Thymus (tissue), 11 donors: ENCODE results near the gene SLC24A3. TPM values are rescaled to one million over a fixed set of nuclear protein-coding genes. Genes with fewer than 3 reads are reported as not detected.

ENCODE experiments used
- DNase-seq, 9 donors: peaks; one replicate each; pipeline ENCODE4 v3.0.0-alpha.2; 2013; ENCODE audit warnings: low spot score in 9 of 9, low read depth in 6 of 9, missing footprints in 1 of 9
- H3K27ac ChIP-seq, 2 donors: one replicate each; pipeline ENCODE4 v1.5.1; 2013; ENCODE audit warnings: control low read depth in 1 of 2, low read depth in 1 of 2, low read length in 1 of 2, mild to moderate bottlenecking in 1 of 2, moderate library complexity in 1 of 2
- H3K27me3 ChIP-seq, 2 donors: one replicate each; pipeline ENCODE4 v1.5.1; 2013; ENCODE audit warnings: low read length in 1 of 2; ENCODE audit not compliant: control insufficient read depth in 2 of 2, insufficient read depth in 1 of 2
- H3K36me3 ChIP-seq, 2 donors: one replicate each; pipeline ENCODE4 v1.5.1; 2013; ENCODE audit warnings: low read length in 1 of 2, mild to moderate bottlenecking in 1 of 2, moderate library complexity in 1 of 2; ENCODE audit not compliant: control insufficient read depth in 2 of 2, insufficient read depth in 2 of 2
- H3K4me1 ChIP-seq, 2 donors: one replicate each; pipeline ENCODE4 v1.5.1; 2013; ENCODE audit warnings: low read length in 2 of 2; ENCODE audit not compliant: control insufficient read depth in 2 of 2, insufficient read depth in 2 of 2
- H3K4me3 ChIP-seq, 2 donors: one replicate each; pipeline ENCODE4 v1.5.1; 2013; ENCODE audit warnings: low read length in 2 of 2, control low read depth in 1 of 2, mild to moderate bottlenecking in 1 of 2
- H3K9me3 ChIP-seq, 2 donors: one replicate each; pipeline ENCODE4 v1.5.1; 2013; ENCODE audit warnings: low read length in 1 of 2, mild to moderate bottlenecking in 1 of 2; ENCODE audit not compliant: control insufficient read depth in 2 of 2, insufficient read depth in 1 of 2
- WGBS: extraction: QIAGEN DNeasy Blood & Tissue Kit; methylation state at CpG from one replicate; pipeline ENCODE4 v1.1.7; 2013; 5-methylcytosine and 5-hydroxymethylcytosine counted together
- polyA plus RNA-seq: library from polyadenylated mRNA; stranded (reverse); fragments of 200-250 nt; gene quantifications from one replicate; pipeline ENCODE4 v1.2.3, GENCODE V29; 2013
- total RNA-seq: library from RNA; stranded (reverse); fragments of 120-200 nt; gene quantifications from one replicate; pipeline ENCODE4 v1.2.4, GENCODE V29; 2013
- donor health status: healthy.

The SLC24A3 gene
- total and polyA plus RNA-seq, 2 donors: 0.99 to 2.1 TPM

DNA sequence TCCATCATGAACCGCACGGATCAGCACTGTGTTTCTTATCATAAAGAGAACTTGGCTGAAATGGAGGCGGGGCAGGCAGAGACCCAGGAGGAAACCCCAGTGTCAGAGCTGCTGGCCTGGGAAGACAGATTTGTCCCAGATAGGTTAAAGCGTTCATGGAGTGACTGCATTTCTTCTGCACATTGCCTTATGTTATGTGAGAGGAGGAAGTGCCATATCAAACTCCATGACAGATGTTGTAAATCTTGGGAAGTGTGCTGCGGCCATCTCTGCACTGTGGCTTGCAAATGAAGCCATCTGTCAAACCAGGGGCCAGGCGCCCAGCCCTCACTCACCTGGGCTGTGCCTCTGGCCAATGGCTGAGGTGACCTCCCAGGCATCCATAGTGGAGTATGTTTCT is 163.0 kb downstream of the SLC24A3 start:
- H3K36me3 ChIP-seq: no peaks in the 10 kb centered on the region
- no peaks in the 10 kb centered on the region for H3K4me1 ChIP-seq
- H3K9me3 ChIP-seq: no peaks in the 10 kb centered on the region
- H3K4me3 ChIP-seq: no peak overlapping the region
- no peak for DNase-seq
- H3K27ac ChIP-seq: no peak overlapping the region
- no peaks in the 10 kb centered on the region for H3K27me3 ChIP-seq
- 37% methylated on average over 6 of the region's 6 CpGs for whole genome bisulfite sequencing

DNA sequence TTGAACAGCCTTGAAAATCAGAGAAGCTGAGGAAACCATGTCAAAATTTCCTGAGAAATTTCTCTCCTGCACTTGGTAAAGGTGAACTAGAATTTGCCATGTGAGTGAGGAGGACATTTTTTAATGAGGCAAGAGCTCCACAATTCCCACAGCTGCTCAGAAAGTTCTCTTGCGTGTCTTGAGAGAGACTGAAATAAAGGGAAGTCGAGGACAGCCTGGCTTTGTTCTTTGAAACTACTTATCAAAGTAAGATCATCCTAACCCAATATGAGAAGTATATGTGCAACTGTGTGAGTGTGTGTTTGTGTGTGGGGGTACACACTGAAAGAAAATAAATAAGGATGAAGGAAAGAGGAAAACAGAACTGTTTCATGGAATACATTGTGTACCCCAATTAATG is 163.4 kb downstream of the SLC24A3 start:
- DNase-seq: no peak
- Histone ChIP-seq H3K4me1 (no peaks in the 10 kb centered on the region), H3K36me3 (no peaks in the 10 kb centered on the region), H3K27me3 (no peaks in the 10 kb centered on the region), H3K9me3 (no peaks in the 10 kb centered on the region), H3K4me3 (no peak overlapping the region), H3K27ac (no peak overlapping the region)
- WGBS: 57% methylated on average over 2 of the region's 2 CpGs

DNA sequence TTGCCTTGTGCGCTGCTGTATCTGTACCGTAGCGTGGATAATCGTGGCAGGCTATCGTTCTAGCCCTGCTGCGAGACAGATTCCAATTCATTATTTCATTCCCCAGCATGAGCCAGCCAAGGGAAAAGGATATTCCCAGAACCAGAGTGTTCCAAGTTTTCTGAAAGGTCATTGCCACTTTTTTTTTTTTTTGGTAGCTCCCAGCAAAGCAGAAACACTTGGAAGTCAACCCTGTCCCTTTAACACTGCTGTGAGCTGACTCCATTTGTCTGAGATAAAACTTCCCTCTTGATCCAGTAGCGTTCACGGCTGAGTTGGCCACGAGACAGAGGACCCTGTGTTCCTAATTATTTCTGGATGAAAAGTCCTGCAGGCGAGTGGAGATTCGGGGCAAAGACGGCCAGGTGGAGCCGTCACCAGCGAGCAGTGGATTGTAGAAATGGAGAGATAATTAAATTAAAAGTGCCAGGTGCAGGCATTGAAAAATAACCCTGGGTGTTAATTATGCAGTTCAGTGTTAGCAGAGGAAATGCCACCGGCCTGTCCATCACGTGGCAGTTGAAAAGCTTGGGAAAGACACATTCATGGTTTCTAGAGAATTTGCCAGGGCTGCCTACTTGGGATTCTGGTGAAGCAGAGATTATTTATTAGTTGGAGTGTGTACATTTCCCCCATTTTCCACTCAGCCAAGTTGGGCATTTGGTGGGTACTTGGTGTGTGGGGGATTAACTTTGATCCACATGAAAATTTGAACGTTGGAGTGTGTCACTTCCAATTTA is 164.2 kb downstream of the SLC24A3 start:
- no peaks in the 10 kb centered on the region for H3K36me3 ChIP-seq

DNA sequence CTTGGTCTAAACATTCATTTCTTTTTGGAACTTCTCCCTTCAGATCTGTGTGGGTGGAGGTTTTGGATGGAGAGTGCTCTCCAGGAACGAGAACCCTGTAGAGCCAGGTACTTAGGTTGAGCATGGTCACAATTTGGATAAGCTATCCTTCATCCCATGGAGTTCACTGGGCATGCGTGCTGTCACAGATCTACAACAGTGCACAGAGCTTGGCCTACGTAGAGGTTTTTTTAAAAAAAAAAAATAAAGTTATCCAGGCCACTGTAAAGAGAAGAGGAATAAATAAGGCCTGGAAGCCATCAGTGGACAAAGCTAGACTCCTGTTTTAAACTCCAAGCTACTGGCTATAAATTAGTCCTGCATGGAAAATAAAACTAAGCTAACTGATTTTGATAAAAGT is 165.6 kb downstream of the SLC24A3 start:
- H3K9me3 ChIP-seq: no peaks in the 10 kb centered on the region
- no peaks in the 10 kb centered on the region for H3K27me3 ChIP-seq
- H3K4me1 ChIP-seq: no peaks in the 10 kb centered on the region
- 95% methylated on average over 3 of the region's 3 CpGs for WGBS
- H3K27ac ChIP-seq: no peak overlapping the region
- no peaks in the 10 kb centered on the region for H3K36me3 ChIP-seq
- DNase-seq: no peak
- no peak overlapping the region for H3K4me3 ChIP-seq

More for the DNA sequence above, 164.2 kb downstream of the SLC24A3 start:
- WGBS: 95% methylated on average over 17 of the region's 17 CpGs
- H3K9me3 ChIP-seq: no peaks in the 10 kb centered on the region
- no peak for DNase-seq
- H3K4me3 ChIP-seq: no peak overlapping the region
- H3K4me1 ChIP-seq: no peaks in the 10 kb centered on the region
- no peak overlapping the region for H3K27ac ChIP-seq
- no peaks in the 10 kb centered on the region for H3K27me3 ChIP-seq

DNA sequence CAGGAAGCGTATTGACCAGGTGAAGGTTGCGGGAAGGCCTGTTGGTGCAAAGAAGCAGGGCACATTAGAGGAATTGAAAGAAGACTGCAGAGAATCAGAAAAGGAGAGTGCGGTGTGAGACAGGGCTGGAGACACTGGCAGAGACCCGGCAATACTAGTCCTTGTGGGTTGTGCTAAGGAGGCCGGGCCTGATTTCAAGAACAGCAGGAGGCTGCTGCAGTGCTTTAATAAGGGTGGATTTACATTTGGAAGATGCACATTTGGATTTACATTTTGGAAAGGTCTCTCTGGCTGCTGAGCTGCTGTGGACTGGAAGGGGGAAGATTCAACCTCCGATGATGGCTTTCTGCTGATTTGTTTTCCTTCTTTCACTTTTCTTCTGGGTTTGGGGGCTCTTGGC is 167.8 kb downstream of the SLC24A3 start:
- no peaks in the 10 kb centered on the region for H3K27me3 ChIP-seq
- H3K36me3 ChIP-seq: no peaks in the 10 kb centered on the region
- H3K4me1 ChIP-seq: no peaks in the 10 kb centered on the region
- DNase-seq: no peak
- H3K27ac ChIP-seq: no peak overlapping the region
- WGBS: 97% methylated on average over 6 of the region's 6 CpGs
- no peak overlapping the region for H3K4me3 ChIP-seq
- H3K9me3 ChIP-seq: no peaks in the 10 kb centered on the region

DNA sequence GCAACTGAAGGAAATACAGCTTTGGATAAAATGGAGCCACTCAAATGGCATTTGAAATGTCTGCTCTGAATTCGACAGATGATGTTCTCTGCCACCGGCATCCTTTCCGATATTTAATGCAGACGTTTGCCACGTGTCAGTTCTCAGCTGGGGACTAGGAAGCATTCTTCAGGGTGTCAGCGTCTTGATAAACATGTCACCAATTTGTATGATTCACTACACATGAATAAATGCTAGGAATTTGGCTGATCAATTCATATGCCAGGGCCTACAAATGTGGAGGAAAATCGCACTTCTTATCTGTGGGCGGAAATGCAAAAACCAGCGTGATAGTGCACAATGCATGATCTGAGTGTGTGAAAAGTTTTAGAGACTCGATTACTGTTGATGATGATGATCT is 169.5 kb downstream of the SLC24A3 start:
- H3K27me3 ChIP-seq: no peaks in the 10 kb centered on the region
- no peak overlapping the region for H3K27ac ChIP-seq
- no peak overlapping the region for H3K4me3 ChIP-seq
- no peaks in the 10 kb centered on the region for H3K36me3 ChIP-seq
- no peaks in the 10 kb centered on the region for H3K4me1 ChIP-seq
- no peaks in the 10 kb centered on the region for H3K9me3 ChIP-seq
- DNase-seq: no peak
- 95% methylated on average over 10 of the region's 10 CpGs for WGBS

DNA sequence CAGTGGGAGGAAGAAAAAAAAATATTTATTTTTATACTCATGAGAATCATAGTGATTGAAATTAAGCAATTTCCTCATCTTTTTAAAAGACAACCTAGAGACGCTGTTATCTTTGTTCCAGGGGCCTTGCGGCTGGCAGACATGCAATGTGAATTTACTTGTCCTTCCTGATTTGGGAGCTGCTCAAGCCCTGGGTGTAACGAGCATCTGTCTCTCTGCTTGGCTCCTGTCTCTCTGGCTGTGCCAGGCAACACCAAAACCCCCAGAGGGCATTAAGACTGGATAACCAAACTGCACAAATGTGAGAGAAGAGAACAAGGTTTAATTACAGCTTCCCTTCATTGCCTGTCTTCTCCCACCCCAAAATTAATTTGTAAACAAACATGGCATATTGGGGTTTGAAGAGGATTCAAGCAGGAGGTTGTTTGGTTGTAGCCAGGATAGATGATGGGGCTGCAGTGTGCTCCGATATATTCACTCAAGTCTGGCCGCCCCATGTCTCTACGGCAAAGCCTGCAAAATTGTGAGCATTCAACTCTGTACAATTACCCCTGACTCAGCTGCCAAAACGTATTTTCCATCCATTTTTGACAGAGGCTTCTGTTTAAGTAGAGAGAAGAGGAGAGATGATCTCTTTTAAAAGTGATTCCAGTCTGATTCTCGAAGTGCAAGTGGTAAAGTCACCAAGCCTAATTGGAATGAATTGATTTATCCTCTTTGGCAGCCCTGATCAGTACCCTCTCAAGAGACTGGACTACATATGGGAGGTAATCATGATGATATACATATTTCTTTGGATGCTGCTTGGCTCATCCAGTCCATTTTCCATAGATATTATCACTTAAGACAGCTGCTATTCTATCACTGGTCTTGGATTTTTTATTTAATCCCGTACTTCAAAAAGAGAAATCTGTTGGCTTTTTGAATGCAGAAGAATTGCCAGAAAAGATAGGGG is 170.2 kb downstream of the SLC24A3 start:
- 89% methylated on average over 9 of the region's 9 CpGs for WGBS
- no peak overlapping the region for H3K4me3 ChIP-seq
- no peak for DNase-seq
- no peaks in the 10 kb centered on the region for H3K9me3 ChIP-seq
- no peaks in the 10 kb centered on the region for H3K36me3 ChIP-seq
- no peak overlapping the region for H3K27ac ChIP-seq
- H3K27me3 ChIP-seq: no peaks in the 10 kb centered on the region
- H3K4me1 ChIP-seq: no peaks in the 10 kb centered on the region

DNA sequence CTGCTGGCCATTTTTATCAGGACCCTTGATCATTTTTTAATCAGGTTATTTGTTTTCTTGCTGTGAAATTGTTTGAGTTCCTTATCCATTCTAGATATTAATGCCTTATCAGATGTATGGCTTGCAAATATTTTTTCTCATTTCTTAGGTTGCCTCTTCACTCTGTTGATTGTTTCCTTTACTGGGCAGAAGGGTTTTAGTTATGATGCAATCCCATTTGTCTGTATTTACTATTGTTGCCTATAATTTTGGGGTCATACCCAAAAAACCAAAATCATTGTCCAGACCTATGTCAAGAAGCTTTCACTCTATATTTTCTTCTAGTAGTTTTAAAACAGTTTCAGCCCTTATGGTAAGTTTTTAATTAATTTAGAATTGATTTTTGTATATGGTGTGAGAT is 172.5 kb downstream of the SLC24A3 start:
- no peaks in the 10 kb centered on the region for H3K4me1 ChIP-seq
- H3K4me3 ChIP-seq: no peak overlapping the region
- no peaks in the 10 kb centered on the region for H3K9me3 ChIP-seq
- no peaks in the 10 kb centered on the region for H3K36me3 ChIP-seq
- no peaks in the 10 kb centered on the region for H3K27me3 ChIP-seq
- no peak for DNase-seq
- no peak overlapping the region for H3K27ac ChIP-seq

DNA sequence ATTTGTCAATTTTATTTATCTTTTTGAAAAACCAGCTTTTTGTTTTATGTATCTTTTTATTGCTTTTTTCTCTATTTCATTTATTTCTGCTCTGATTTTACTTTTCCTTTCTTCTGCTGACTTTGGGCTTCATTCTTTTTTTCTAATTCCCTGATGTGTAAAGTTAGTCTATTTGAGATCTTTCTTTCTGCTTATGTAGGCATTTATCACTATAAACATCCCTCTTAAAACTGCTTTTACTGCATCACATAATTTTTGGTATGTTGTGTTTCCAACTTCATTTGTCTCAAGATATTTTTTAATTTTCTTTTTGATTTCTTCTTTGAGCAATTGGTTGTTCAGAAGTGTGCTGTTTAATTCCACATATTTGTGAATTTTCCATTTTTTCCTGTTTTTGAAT is 174.8 kb downstream of the SLC24A3 start:
- no peak for DNase-seq
- no peaks in the 10 kb centered on the region for H3K27me3 ChIP-seq

More for the DNA sequence above, 174.8 kb downstream of the SLC24A3 start:
- Histone ChIP-seq H3K9me3 (peaks cover 0 to 3% of the 10 kb centered on the region in 2 donors), H3K27ac (no peak overlapping the region), H3K4me3 (no peak overlapping the region), H3K36me3 (no peaks in the 10 kb centered on the region), H3K4me1 (peaks cover 0 to under 1% of the 10 kb centered on the region in 2 donors)
